ENCODE data around the gene BCAR3. TPM values are rescaled to one million over a fixed set of nuclear protein-coding genes. Genes with fewer than 3 reads are reported as not detected.
A peak's percentile ranks its signal among the peaks of the same experiment; 100 is the strongest.
"Not testable (repeated sequence)": the region's sequence is repeated elsewhere in the genome, so short reads cannot be mapped to it uniquely, and the experiment has no call there.

Gene BCAR3
- total and polyA plus RNA-seq, 2 experiments from 2014 or later: 22.6 to 23.7 TPM

DNA sequence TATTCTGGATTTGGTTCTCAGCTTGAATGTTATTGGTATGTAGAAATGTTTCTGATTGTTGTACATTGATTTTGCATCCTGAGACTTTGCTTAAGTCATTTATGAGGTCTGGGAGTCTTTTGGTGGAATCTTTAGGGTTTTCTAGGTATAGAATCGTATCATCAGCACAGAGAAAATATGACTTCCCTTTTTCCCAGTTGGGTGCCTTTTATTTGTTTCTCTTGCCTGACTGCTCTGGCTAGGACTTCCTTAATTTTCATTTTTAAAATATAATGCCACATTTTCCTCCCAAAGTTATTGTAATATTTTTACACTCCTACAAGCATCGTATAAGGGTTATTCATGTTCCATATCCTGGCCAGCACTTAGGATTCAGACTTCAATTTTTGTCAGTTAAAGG, 122.6 kb downstream of the BCAR3 start:
- WGBS (ENCODE audit: low lambda C conversion rate, missing lambda C conversion rate): 100% methylated on average over 2 of the region's 2 CpGs
- no peak for TF ChIP-seq EZH2 (IDR thresholded peaks at IDR 0.05; ENCODE audit: borderline replicate concordance)
- TF ChIP-seq, protein P1, sequence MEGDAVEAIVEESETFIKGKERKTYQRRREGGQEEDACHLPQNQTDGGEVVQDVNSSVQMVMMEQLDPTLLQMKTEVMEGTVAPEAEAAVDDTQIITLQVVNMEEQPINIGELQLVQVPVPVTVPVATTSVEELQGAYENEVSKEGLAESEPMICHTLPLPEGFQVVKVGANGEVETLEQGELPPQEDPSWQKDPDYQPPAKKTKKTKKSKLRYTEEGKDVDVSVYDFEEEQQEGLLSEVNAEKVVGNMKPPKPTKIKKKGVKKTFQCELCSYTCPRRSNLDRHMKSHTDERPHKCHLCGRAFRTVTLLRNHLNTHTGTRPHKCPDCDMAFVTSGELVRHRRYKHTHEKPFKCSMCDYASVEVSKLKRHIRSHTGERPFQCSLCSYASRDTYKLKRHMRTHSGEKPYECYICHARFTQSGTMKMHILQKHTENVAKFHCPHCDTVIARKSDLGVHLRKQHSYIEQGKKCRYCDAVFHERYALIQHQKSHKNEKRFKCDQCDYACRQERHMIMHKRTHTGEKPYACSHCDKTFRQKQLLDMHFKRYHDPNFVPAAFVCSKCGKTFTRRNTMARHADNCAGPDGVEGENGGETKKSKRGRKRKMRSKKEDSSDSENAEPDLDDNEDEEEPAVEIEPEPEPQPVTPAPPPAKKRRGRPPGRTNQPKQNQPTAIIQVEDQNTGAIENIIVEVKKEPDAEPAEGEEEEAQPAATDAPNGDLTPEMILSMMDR (IDR thresholded peaks at IDR 0.05; ENCODE audit: poor library complexity): no peak
- TF ChIP-seq EZH2phosphoT487 (IDR thresholded peaks at IDR 0.05; ENCODE audit: low read depth, severe bottlenecking, unreplicated experiment): no peak
- H2AFZ ChIP-seq: no peak overlapping the region

DNA sequence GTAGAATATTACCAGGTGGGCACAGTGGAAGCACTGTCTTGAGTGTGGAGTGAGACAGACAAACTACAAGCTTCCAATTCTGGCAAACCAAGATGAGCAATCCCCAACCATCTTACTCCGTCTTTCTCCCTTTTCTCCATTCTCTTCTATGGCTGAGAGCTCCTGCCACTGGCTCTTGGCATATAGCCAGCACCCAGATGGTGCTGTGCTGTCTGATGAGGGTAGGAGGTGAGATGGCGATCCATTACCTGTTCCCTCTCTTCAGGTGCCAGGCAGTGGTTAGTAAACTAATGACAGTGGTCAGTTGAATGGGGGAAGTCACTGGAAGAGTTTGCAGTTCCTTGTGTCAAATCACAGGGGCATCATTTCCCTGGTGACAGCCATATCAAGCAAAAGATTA, 125.3 kb downstream of the BCAR3 start:
- Histone ChIP-seq H3K4me1 (ENCODE audit: insufficient read depth) (peaks cover 32% of the 10 kb centered on the region), H3K4me3 (no peak overlapping the region), H2AFZ (no peak overlapping the region), H3K9me2 (replicated peaks; ENCODE audit: insufficient read depth) (no peaks in the 10 kb centered on the region), H3K27ac (no peak overlapping the region), H3K4me2 (no peak overlapping the region), H3K27me3 (no peaks in the 10 kb centered on the region), H4K20me1 (ENCODE audit: insufficient read depth, poor library complexity, severe bottlenecking) (no peaks in the 10 kb centered on the region), H3K9me3 (ENCODE audit: low read depth) (peaks cover 5% of the 10 kb centered on the region), H3K36me3 (replicated peaks; ENCODE audit: insufficient read depth, low read depth) (no peaks in the 10 kb centered on the region), H3K79me2 (peaks cover 6% of the 10 kb centered on the region)
- 98% methylated on average over 2 of the region's 2 CpGs for WGBS (ENCODE audit: low lambda C conversion rate, missing lambda C conversion rate)
- DNase-seq (ENCODE audit: low spot score): no peak
- TF ChIP-seq EZH2 (IDR thresholded peaks at IDR 0.05; ENCODE audit: borderline replicate concordance) (no peak), EZH2phosphoT487 (IDR thresholded peaks at IDR 0.05; ENCODE audit: low read depth, severe bottlenecking, unreplicated experiment) (no peak)
- TF ChIP-seq, protein P1 (IDR thresholded peaks at IDR 0.05; ENCODE audit: poor library complexity): no peak

More for the DNA sequence above, 122.6 kb downstream of the BCAR3 start:
- no peak for DNase-seq (ENCODE audit: low spot score)
- peaks cover 5% of the 10 kb centered on the region for H3K9me3 ChIP-seq (ENCODE audit: low read depth)
- no peaks in the 10 kb centered on the region for H3K36me3 ChIP-seq (replicated peaks; ENCODE audit: insufficient read depth, low read depth)
- H3K4me3 ChIP-seq: no peak overlapping the region
- H3K27ac ChIP-seq: no peak overlapping the region
- H3K4me1 ChIP-seq (ENCODE audit: insufficient read depth): peaks cover 12% of the 10 kb centered on the region
- no peaks in the 10 kb centered on the region for H4K20me1 ChIP-seq (ENCODE audit: insufficient read depth, poor library complexity, severe bottlenecking)
- no peak overlapping the region for H3K4me2 ChIP-seq
- H3K9me2 ChIP-seq (replicated peaks; ENCODE audit: insufficient read depth): no peaks in the 10 kb centered on the region
- H3K79me2 ChIP-seq: peaks cover 6% of the 10 kb centered on the region
- H3K27me3 ChIP-seq: no peaks in the 10 kb centered on the region

DNA sequence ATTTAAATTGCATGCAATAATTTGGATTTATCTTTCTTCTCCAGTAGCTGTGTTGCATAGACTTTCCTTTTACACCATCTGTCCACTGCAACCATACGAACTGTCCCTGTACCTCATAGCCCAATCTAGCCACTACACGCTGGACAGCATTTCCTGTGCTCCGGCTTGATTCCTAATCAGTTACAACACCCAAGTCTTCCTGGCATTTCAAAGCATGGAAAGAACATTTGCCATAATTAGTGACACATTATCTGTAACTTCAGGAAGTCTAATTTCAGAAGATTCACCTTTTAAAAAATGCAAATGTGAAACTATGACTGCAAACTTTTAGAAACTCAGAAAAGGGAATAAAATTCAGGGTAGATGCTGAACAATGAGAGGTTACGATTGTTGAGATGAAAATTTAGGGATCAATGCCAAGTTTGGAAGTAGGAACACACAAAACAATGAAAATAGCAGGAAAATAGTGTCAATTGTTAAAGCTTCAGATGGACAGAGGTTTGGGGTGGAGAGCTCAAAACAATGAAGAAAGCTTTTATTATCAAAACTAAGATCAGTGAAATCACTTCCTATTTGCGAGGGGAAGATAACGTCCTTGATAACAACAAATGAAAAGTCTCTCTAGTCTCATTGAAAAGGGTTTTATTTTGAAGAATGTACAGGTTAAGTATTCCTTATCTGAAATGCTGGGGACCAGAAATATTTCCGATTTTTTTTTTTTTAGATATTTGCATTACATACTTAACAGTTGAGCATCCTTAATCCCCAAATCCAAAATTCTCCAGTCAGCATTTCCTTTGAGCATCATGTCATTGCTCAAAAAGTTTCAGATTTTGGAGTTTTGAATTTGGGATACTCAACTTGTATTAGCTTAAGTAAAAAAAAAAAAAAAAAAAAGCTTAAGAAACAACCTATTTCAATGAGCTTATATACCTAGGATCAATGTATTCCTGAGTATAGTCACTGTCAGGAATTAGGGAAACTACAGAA, 126.5 kb downstream of the BCAR3 start:
- DNase-seq (ENCODE audit: low spot score): no peak
- H3K27ac ChIP-seq: peak overlapping the region; percentile 2
- H3K4me3 ChIP-seq: no peak overlapping the region
- H3K9me3 ChIP-seq (ENCODE audit: low read depth): peaks cover 5% of the 10 kb centered on the region
- peaks cover 6% of the 10 kb centered on the region for H3K79me2 ChIP-seq
- peaks cover 32% of the 10 kb centered on the region for H3K4me1 ChIP-seq (ENCODE audit: insufficient read depth)
- H3K27me3 ChIP-seq: no peaks in the 10 kb centered on the region
- H4K20me1 ChIP-seq (ENCODE audit: insufficient read depth, poor library complexity, severe bottlenecking): no peaks in the 10 kb centered on the region
- H3K9me2 ChIP-seq (replicated peaks; ENCODE audit: insufficient read depth): no peaks in the 10 kb centered on the region
- no peak overlapping the region for H2AFZ ChIP-seq
- TF ChIP-seq, protein P1 (IDR thresholded peaks at IDR 0.05; ENCODE audit: poor library complexity): no peak
- no peak for TF ChIP-seq EZH2phosphoT487 (IDR thresholded peaks at IDR 0.05; ENCODE audit: low read depth, severe bottlenecking, unreplicated experiment)
- TF ChIP-seq EZH2 (IDR thresholded peaks at IDR 0.05; ENCODE audit: borderline replicate concordance): no peak
- WGBS (ENCODE audit: low lambda C conversion rate, missing lambda C conversion rate): 82% methylated on average over 7 of the region's 7 CpGs
- H3K4me2 ChIP-seq: no peak overlapping the region
- H3K36me3 ChIP-seq (replicated peaks; ENCODE audit: insufficient read depth, low read depth): no peaks in the 10 kb centered on the region

DNA sequence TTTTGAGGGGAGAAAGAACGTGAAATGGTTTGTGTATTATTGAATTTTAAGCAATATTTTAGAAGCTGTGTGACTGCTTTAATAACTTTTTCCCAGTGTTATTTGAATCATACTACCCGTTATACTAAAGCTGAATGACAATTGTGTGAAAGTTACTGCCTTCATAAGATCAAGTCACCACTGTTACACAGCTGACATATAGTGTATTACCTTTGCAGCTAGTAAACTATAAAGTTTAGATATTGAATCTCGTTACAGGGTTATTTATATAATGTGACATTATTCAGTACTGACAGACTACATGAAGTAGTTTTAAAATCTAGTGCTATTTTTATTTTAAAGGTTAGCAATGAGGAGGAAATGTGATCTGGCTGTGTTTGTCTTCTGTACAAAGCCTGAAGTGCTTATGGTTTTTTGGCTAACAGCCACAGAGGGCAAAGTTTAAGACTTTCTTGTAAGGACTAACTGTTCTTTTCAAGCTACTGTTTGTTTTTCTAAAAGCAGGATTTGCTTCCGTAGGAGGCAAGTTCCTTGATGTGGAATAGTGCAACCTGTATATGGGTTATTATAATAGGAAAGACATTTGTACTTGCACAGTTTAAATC, 127.6 kb downstream of the BCAR3 start:
- DNase-seq (ENCODE audit: low spot score): peak; percentile 53
- peaks cover 32% of the 10 kb centered on the region for H3K4me1 ChIP-seq (ENCODE audit: insufficient read depth)
- H3K9me3 ChIP-seq (ENCODE audit: low read depth); H3K27me3 ChIP-seq; H3K4me3 ChIP-seq; H4K20me1 ChIP-seq (ENCODE audit: insufficient read depth, poor library complexity, severe bottlenecking); H2AFZ ChIP-seq; H3K9me2 ChIP-seq (replicated peaks; ENCODE audit: insufficient read depth); H3K79me2 ChIP-seq; H3K36me3 ChIP-seq (replicated peaks; ENCODE audit: insufficient read depth, low read depth): not testable (repeated sequence)
- H3K4me2 ChIP-seq: peak overlapping the region; percentile 29
- peak overlapping the region; percentile 2 for H3K27ac ChIP-seq
- 42% methylated on average over 4 of the region's 4 CpGs for WGBS (ENCODE audit: low lambda C conversion rate, missing lambda C conversion rate)
